Measurements from ENCODE around the gene ENO1.
A peak's percentile ranks its signal among the peaks of the same experiment; 100 is the strongest.

ENO1 gene

DNA sequence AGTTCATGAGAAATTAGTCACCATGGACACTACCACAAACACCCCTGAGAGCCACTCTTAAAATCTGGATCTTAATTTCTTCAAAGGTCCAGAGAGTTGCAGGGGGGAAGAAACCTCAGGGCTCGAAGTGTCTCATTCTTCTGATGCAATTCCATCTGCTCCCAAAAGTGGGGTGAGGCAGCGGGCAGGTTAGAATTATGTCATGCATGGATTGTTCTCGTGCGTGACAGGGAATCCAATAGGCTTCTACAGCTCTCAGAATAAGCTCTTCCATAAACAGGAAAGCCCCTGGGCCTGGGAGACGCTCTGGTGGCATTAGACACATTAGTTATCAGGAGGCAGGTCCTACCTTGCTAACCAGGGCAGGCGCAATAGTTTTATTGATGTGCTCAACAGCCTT lies 8.4 kb downstream of the ENO1 start:
- DNase-seq = no peak

DNA sequence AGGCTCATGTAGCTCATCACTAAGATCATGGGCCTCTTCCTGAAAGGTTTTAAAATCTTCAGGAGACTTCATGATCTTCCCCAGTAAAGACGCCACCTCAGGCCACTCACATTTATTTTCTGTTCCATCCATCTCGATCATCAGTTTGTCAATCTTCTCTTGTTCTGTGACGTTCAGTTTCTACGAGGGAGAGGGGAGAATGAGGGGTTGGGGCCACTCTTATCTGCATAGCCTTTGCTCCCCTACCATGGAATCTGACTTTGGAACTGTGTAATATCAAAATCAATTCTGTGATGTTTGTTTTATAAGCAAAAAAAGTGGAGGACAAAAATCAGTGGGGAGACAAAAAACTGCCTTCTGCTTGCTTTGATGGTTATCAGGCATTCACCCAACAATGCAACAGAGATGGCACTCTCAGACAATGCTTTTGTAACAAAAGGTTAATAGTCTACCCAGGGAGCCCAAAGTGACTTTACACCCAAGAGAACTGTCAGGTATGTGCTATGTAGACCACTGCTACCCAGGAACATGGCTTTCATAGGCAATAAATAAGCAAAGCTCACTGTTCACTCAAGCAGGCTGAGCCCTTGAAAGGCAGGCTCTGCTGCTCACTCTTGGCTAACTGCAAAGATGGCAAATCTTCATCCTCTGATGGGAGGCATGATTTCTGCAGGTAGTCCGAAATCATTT lies 10.5 kb downstream of the ENO1 start:
- DNase-seq = no peak

DNA sequence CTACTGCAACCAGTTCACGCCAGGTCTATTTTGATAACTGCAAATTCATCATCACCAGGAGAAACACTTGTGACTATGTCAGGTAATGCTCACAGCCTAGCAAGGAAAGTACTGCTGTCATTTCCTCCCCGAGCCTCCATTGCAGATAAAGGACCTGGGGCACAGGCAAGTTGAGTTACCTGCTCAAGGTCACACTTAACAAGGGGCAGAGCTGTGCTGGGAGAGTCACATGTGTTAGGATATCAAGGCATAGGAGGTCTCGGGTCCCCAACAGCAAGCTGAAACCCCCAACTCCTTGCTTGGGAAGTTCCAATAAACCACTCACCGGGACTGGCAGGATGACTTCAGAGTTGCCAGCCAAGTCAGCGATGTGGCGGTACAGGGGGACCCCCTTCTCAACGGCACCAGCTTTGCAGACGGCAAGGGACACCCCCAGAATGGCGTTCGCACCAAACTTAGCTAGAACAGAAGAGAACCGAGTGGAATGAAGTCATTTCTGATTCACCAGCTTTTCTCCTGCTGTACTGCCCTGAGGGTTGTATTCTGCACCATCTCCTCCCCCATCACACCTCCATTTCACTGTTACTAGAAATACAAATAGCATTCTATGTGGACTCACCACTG lies 11.6 kb downstream of the ENO1 start:
- no peak for DNase-seq

DNA sequence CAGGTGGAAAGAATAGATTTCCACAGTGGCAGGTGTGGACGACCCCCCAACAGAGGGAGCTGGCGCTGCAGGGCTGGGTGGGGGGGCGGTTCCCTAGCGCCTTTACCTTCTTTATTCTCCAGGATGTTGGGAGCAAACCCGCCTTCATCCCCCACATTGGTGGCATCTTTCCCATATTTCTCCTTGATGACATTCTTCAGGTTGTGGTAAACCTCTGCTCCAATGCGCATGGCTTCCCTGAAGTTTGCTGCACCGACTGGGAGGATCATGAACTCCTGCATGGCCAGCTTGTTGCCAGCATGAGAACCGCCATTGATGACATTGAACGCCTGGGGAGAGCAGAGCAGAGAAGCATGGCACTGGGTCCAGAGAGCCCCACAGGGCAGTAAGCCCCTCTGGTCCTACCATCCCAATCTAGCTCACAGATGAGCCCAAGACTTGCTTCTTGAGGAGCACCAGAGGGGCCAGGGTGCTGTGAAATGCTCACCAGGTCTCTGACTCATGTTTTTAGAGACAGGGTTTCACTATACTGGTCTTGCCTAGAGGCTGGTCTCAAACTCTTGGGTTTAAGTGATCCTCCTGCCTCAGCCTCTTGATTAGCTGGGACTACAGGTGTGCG lies 12.2 kb downstream of the ENO1 start:
- no peak for DNase-seq

DNA sequence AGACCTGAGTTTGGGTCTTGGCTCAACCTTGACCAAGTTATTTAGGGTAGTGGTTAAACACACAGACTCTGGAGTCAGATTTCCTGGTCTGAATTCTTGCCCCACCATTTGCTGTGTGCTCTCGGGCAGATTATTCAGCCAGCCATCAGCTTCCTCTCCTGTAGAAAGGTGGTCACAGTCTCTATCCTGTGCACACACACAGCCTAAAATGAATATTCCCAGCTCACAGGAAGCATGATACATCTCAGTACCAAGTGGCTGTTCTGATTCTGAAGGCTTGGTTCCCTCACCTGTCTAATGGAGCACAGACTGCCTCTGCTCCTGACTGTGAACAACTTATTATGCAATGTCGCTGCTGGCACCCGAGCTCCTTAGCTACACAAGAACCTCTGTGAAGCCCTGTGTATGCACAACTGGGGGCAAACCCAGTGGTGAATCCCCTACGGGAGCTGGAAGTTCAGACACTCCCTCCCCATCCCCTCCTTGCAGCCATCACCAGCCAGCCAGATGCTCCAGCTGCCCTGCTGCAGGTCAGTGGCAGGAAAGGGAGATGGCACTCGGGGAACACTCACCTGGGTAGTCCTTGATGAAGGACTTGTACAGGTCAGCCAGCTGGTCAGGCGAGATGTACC lies 13.7 kb downstream of the ENO1 start:
- no peak for DNase-seq

DNA sequence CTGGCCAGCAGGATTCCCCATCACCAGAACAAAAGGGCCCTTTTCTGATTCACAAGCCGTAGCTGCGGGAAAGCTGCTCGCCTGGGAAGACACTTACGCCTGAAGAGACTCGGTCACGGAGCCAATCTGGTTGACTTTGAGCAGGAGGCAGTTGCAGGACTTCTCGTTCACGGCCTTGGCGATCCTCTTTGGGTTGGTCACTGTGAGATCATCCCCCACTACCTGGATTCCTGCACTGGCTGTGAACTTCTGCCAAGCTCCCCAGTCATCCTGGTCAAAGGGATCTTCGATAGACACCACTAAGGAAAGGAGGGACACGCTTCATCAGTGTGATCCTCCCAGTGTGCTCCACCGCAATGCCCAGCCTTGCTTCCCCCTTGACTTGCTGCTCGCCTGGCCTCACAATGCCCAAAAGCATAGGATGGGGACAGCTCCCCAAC lies 14.7 kb downstream of the ENO1 start:
- no peak for DNase-seq

DNA sequence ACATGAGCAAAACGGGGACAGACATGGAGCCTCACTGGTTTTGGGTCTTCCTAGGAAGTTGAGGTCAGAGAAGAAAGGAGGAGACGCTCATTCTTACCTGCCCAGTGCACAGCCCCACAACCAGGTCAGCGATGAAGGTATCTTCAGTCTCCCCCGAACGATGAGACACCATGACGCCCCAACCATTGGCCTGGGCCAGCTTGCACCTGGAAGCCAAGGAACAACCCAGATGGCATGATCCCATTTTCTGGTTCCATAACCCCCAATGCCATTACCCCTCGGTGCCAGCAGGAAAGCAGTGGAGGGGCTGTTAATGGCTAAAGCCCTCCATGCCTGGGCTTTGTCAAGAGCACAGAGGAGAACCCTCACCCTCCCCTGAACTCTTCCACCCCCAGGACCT lies 15.3 kb downstream of the ENO1 start:
- no peak for DNase-seq

DNA sequence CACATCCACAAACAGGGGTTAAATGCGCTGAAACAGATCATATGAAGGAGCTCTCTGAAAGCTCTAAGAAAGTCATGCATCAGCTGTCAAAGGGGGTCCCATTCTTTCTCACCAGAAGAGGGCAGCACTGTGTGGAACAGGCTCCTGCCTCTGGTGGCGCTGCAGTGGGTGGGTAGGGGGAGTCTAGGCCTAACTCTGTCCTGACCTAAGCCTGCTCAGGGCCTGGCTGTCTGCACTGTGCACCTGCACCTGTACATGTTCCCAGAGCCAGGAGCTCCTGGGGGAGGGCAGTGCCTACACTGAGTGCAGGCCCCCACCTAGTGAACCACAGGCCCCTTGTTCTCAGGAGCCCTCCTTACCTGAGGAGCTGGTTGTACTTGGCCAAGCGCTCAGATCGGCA lies 16.0 kb downstream of the ENO1 start:
- peak; percentile 75 for DNase-seq

DNA sequence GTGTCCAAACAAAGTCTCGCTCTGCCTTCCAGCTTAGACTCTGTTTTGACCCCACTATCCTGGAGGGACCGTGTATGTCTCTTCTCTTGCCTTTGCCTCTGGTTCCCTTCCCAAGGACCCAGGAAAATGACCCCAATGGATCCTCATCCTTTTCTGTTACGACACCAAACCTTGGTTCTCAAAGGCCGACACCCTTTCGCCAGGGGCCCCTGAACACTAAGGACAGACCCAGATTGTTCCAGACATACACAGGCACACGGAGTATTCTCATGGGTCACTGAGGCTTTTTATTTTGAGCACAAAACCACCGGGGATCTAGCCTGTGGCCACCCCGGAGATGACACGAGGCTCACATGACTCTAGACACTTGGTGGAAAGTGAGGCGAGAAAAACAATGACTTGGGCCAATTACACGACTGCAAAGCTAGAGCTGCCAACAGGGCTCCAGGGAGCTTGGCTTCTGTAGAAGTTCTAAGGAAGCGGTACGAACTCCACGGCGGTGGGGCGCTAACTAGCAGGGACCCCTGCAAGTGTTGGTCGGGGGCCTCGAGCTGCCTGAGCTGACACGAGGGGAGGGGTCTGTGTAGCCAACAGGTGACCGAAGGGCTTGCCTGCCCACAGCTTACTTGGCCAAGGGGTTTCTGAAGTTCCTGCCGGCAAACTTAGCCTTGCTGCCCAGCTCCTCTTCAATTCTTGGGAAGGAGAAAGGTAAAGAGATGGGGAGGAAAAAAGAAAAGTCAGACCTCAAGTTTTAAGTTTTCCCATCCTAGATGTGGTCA lies 17.6 kb downstream of the ENO1 start:
- DNase-seq = no peak

DNA sequence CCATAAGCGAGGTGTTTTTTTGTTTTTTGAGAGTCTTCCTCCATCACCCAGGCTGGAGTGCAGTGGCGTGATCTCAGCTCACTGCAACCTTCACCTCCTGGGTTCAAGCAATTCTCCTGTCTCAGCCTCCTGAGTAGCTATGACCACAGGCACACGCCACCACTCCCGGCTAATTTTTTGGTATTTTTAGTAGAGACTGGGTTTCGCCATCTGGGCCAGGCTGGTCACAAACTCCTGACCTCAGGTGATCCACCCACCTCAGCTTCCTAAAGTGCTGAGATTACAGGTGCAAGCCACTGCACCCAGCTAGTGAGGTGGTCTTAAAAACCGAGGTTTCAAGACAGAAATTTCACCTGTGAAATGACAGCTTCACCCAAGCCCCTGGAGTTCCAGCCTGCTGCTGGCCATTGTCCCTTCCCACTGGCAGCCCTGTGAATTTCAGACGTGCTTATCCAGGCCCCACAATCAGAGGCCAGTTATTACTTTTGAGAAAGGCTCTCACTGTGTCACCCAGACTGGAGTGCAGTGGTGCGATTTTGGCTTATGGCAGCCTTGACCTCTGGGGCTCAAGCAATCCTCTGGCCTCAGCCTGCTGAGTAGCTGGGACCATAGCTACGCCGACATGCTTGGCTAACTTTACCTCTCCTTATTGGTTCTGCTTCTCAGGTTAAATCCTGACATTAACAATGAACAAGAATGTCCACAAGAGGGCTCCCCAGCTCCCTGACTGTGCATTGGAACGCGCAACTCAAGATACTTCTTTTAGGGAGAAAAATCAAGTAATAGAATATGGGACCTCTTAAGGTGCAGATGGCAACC lies 19.4 kb downstream of the ENO1 start:
- peak; percentile 72 for DNase-seq

DNA sequence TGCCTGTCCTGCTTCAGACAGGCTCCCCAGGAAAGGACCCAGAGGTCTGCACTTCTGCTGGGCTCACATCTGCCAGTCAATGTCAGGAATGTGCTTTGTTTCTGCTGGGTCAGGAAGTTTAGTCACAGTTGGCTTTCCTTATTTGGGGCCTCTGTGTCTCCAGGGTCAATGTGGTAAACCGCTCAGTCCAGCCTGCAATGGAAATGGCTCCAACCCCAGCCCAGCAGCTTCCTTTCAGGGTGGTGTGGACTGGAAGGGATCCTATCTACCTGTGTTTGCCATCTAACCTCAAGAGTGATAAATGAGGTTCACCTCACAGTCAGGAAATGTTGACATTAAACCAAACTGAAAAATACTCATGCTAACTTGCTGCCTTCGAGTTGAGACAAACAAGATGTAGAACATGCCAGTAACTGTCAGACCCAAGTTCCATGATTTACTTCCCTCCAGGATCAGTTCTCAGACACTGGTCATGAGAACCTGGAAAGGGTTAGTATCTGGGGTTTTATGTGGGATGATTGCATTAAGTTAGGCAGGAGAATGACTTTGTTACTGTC lies 20.3 kb downstream of the ENO1 start:
- no peak for DNase-seq

DNA sequence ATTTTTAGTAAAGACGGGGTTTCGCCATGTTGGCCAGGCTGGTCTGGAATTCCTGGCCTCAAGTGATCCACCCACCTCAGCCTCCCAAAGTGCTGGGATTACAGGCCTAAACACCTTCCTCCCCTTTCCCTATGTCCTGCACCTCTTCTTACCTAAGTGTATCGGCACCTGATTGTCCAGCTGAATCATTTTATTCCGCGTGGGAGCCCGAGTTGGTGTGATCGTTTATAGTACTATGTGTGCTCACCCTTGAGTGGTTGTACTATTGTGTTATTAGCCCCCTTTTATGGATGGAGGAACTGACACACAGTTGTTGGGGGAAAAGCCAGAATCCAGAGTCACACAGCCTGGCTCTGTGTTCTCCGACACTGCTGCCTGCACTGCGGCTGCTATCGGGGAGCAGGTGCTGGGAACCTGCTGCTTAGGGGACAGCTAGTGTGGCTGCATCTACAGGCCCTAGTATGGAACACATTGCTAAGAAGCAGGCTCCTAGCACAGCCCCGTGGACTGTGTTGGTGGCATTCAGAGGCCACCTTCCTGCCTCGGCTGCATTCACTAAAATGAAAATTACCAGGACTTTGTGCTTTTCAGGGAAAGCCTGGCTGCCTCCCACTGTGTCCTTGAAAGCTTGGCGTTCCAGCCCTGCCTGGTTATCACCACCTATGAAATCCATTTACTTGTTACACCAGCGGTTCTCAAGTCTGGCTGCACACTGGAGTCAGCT lies 21.6 kb downstream of the ENO1 start:
- no peak for DNase-seq

DNA sequence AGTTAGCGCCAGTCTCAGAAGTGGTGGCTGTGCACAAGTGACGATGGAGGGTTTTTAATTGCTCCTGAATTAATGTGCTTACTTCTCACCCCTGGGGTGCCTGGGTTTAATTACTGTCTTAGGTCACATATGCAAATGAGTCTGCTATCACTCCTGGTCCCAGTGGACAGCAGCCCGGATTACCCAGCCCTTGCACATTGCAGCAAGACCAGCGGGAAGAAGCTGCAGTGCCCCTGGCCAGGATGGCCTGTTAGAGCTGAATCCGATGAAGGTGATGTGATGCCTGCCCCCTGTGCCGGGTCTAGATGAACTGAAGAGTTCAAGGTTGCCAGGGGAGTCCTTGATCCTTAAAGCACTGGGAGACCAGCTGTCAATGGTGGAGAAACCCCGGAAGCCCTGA lies 24.2 kb downstream of the ENO1 start:
- DNase-seq = no peak

DNA sequence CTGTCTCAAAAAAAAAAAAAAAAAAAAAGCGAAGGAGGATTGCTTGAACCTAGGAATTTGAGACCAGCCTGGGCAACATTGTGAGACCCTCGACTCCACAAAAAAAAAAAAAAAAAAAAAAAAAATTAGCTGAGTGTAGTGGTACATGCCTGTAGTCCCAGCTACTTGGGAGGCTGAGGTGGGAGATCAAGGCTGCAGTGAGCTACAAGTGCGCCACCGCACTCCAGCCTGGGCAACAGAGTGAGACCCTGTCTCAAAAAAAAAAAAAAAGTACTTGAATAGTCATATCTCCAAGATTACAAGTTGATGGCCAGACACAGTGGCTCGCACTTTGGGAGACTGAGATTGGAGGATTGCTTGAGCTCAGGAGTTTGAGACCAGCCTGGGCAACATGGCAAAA lies 27.4 kb downstream of the ENO1 start:
- DNase-seq = no peak

DNA sequence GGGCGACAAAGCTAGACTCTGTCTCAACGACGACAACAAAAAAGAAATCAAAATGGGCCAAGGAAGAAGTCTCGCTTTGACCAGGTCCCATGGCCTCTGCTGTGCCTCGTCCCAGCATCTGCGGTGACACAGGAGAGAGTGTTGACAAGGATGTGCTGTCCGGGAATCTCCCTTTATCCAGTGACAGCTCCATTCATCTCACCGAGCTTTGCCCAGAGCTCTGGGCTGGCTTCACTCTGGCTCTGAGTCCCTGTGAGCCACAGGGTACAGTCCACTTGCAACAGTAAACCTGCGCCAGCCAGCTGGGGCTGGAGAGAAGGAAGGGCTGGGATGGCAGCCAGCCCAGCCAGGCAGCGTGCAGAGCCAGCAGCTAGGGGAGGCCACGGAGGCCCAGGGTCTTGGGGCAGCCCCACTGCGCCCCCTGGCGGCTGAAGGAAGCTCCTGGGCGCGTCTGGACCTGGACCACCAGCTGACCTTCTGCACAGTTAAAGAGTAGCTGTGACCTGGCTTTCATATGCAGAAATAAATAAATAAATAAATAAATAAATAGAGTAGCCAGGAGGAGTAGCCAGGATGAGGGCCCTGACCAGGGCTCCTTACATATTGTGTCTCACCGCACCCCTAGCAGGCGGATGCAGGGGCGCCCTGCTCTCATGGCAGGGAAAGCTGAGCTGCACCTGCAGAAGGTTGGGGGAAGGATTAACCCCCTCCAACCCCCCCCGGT lies 29.7 kb downstream of the ENO1 start:
- DNase-seq = peak; percentile 91

DNA sequence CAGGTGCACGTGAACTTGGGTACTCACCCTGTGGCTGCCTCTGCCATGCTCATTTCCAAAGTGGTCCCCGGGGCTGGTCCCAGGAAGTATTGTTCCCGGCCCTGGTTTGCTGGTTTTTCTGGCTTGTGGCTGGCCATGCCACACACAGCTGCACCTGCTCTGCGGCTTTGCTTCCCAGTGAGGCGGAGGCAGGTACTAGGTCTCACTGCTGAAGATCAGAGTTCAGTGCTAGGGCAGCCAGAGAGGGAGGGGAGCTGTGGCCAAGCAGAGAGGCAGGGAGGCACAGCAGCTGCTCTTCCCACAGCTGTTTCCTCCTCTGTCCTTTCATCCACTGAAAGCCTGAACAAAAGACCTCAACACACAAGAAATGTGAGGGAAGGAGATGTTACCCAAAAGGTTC lies 30.5 kb downstream of the ENO1 start:
- DNase-seq = no peak

DNA sequence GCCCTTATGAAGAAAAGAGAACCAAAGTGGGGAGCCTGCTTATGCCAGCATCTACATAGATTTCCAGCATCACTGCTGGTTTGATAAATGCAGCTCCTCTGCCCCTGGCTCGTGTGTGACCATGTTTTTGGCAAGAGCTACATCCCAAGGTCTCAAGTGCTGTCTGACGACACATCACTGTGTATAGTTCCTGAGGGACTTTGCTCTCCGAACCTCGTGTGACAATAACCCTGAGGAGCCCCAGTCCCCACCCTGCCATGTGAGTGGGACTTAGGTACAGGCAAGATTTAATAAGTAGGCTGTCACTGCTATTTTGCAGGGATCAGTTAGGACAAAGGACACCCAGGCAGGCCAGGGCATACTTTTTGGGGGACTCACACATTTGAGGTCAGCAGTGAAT lies 32.2 kb downstream of the ENO1 start:
- no peak for DNase-seq

DNA sequence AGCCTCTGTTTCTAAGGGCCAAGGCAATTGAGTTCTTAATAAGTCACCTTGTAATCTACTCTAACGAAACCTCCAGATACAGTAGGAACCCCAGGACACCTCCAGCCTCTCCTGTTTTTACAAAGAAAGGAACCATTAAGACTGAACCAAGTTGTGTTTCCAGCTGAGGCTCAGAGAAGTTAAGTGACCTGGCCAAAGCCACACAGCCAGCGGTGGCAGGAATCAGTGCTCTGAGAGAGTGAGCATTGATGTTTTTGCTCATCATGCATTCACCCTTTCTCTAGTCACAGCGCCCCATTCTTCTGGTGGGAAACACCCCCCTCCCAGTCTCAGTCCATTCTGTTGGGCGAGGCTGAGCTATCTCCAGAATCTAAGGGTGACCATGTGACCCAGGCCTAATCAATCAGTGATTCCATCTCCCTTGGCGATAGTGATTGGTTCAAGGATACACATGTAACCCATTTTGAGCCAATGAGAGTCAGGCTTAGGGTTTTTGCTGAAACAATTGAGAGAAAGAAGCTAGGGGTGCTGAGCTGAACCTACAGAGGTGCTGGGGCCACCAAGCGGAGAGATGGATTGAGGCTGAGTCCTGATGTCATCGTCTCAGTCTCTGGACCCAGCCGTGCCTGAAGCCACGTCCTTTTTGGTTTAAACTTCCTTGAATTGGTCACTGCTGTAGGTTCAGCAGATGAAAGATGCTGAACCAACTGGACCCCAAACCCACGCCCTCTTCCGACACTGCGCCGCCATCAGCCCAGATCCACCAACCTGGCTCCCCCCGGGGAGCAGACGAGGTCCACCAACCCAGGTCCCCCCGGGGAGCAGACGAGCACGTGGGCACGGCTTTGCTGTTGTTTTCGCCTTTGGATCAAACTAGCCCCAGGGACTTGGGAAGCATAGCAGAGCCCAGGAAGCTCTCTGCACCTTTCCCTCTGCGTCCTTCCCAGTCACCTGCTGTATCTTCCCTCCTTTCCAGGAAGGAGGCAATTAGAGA lies 33.1 kb downstream of the ENO1 start:
- no peak for DNase-seq

DNA sequence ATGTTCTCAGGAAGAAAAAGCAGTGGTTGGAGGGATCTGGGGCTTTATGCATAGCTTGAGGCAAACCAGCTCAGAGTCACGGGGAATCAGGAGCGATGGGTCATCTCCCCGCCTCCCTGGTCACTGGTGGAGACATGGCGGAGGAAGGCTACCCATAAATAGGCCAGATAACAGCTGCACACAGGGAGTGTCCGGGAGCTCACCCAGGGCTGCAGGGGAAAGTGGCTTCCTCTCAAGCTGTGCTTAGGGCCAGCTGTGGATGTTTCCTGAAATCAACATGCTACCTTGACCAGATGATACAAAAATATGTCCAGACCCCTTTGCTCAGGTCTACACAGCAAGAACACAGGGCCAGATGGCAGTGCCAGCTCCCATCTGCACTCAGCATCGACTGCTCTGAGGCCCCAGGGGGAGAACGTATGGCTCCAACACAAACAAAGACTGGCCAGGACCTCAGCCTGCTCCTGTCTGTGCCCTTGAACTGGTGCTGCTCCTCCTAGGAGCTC lies 33.9 kb downstream of the ENO1 start:
- DNase-seq = no peak
